Measurements from ENCODE around the gene BPIFB4.

Gene BPIFB4

DNA sequence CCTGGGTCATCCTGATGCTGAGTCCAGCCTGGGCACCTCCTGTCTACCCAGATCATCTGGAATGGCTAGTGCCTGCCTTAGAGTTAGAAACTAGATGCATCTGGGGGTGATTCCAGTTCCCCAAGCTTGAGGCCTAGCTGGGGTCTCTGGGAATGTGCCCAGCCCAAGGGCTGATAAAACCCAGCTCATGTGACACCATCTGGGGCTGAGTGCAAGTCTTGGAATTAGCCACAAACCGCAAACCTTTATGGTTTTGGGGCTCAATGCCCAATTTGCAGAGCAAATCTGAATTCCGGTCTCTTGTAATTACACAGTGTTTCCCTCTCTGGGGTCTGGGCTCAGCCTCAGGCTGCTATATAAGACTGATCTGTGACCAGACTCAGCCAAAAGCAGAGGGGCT is at the start of gene BPIFB4:
Gene BPIFB4 (plus strand): TSS at position 385 of the 400 bp plus-strand sequence. CDS start 1,884 bp downstream, outside the sequence.
- no peaks in the 10 kb centered on the region for H3K27me3 ChIP-seq (ENCODE audit: control insufficient read depth in 2 of 2, insufficient read depth in 2 of 2, low read length in 2 of 2)
- H3K9me3 ChIP-seq (ENCODE audit: control insufficient read depth in 2 of 2, low read length in 2 of 2): no peaks in the 10 kb centered on the region
- H3K9ac ChIP-seq (ENCODE audit: low read depth in 1 of 2, low read length in 2 of 2): no peak within 1 kb of the TSS
- no peak within 1 kb of the TSS for H3K27ac ChIP-seq (ENCODE audit: low read depth in 2 of 2, low read length in 2 of 2)
- no peak within 1 kb of the TSS for H3K4me3 ChIP-seq (ENCODE audit: low read length in 2 of 2)
- no peaks in the 10 kb centered on the region for H3K4me1 ChIP-seq (ENCODE audit: control insufficient read depth in 2 of 2, insufficient read depth in 2 of 2, low read length in 2 of 2)
- H3K36me3 ChIP-seq (ENCODE audit: control insufficient read depth in 2 of 2, insufficient read depth in 2 of 2, low read length in 2 of 2): no peaks in the 10 kb centered on the region

DNA sequence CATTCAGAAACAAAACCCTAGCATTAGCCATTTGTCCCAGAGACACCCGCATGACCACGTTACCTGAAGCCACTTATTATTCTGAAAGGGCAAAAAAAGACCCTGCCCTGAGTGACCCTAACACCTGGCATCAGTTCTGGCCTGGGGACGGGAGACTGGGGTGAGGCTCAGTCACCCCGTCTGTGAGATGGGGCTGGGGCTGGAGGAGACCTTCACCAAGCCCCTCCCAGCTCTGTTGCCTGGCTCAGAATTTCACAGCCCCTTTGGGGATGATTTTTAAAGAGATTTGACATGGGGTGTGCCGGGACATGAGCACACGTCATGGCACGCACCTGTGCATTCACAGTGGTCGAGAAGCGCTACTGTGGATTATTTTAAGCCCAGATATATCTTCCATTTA is 49.4 kb upstream of the BPIFB4 start:
- Histone ChIP-seq H3K27me3 (ENCODE audit: control insufficient read depth in 2 of 2, insufficient read depth in 2 of 2, low read length in 2 of 2) (no peaks in the 10 kb centered on the region), H3K9ac (ENCODE audit: low read depth in 1 of 2, low read length in 2 of 2) (no peak overlapping the region), H3K36me3 (ENCODE audit: control insufficient read depth in 2 of 2, insufficient read depth in 2 of 2, low read length in 2 of 2) (no peaks in the 10 kb centered on the region), H3K4me3 (ENCODE audit: low read length in 2 of 2) (no peak overlapping the region), H3K4me1 (ENCODE audit: control insufficient read depth in 2 of 2, insufficient read depth in 2 of 2, low read length in 2 of 2) (no peaks in the 10 kb centered on the region), H3K9me3 (ENCODE audit: control insufficient read depth in 2 of 2, low read length in 2 of 2) (no peaks in the 10 kb centered on the region), H3K27ac (ENCODE audit: low read depth in 2 of 2, low read length in 2 of 2) (no peak overlapping the region)

DNA sequence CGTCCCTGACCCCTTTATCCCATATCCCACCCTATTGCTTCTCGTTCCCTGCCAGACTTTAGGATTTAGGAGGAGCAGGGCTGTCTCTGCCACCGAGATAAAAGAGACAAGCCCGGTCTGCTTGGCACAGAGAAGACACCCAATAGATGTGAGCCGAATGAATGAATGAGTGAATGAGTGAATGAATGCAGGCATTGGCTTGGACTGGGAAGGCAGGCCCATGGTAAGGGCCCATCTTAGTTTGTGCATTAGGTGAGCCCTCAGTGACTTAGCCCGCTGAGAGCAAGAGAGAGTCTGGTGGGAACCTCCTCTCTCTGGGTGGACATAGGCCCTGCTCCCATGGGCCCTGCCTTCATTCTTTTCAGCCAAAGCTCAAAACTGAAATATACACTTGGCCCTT is 48.9 kb upstream of the BPIFB4 start:
- Histone ChIP-seq H3K4me1 (ENCODE audit: control insufficient read depth in 2 of 2, insufficient read depth in 2 of 2, low read length in 2 of 2) (no peaks in the 10 kb centered on the region), H3K36me3 (ENCODE audit: control insufficient read depth in 2 of 2, insufficient read depth in 2 of 2, low read length in 2 of 2) (no peaks in the 10 kb centered on the region), H3K4me3 (ENCODE audit: low read length in 2 of 2) (no peak overlapping the region), H3K27me3 (ENCODE audit: control insufficient read depth in 2 of 2, insufficient read depth in 2 of 2, low read length in 2 of 2) (no peaks in the 10 kb centered on the region), H3K27ac (ENCODE audit: low read depth in 2 of 2, low read length in 2 of 2) (no peak overlapping the region), H3K9me3 (ENCODE audit: control insufficient read depth in 2 of 2, low read length in 2 of 2) (no peaks in the 10 kb centered on the region), H3K9ac (ENCODE audit: low read depth in 1 of 2, low read length in 2 of 2) (no peak overlapping the region)

DNA sequence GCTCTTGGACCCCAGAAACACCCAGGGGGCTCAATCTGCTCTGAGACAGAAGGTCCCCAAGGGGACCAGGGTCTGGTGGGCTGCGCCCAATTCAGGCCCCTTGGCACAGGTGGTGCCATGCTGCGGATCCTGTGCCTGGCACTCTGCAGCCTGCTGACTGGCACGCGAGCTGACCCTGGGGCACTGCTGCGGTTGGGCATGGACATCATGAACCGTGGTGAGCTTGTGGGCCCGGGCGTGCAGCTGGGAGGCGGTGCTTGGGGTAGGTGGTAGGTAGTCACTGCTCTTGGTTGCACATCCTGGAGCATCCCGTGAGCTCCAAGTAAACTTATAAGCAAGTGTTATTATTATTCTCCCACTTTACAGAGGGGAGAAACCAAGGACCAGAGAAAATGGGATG is 47.9 kb upstream of the BPIFB4 start, which contains the start of gene BPIFB6:
Gene BPIFB6 (plus strand): TSS at position 118 of the 400 bp plus-strand sequence. CDS start 0 bp downstream, at position 118.
- no peaks in the 10 kb centered on the region for H3K9me3 ChIP-seq (ENCODE audit: control insufficient read depth in 2 of 2, low read length in 2 of 2)
- no peak within 1 kb of the TSS for H3K9ac ChIP-seq (ENCODE audit: low read depth in 1 of 2, low read length in 2 of 2)
- H3K4me3 ChIP-seq (ENCODE audit: low read length in 2 of 2): no peak within 1 kb of the TSS
- no peaks in the 10 kb centered on the region for H3K4me1 ChIP-seq (ENCODE audit: control insufficient read depth in 2 of 2, insufficient read depth in 2 of 2, low read length in 2 of 2)
- no peaks in the 10 kb centered on the region for H3K36me3 ChIP-seq (ENCODE audit: control insufficient read depth in 2 of 2, insufficient read depth in 2 of 2, low read length in 2 of 2)
- H3K27ac ChIP-seq (ENCODE audit: low read depth in 2 of 2, low read length in 2 of 2): no peak within 1 kb of the TSS
- H3K27me3 ChIP-seq (ENCODE audit: control insufficient read depth in 2 of 2, insufficient read depth in 2 of 2, low read length in 2 of 2): no peaks in the 10 kb centered on the region

DNA sequence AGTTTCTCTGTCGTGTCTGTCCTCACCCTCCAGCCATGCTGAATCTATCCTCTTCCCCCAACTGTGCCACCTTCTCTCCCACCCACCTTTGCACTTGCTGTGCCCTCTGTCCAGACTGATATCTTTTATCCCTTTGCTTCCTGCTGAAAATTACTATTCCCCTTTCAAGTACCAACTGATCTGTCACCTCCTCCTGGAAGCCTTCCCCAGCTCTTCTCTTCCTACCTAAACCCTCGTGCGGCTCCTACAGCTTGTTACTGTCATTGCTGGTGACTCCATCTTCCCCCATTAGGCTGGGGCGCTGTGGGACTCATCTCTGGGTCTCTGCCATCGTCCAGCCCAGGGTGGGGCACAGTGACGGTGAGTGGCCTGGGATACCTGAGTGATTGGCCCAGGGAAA is 46.9 kb upstream of the BPIFB4 start:
- Histone ChIP-seq H3K9me3 (ENCODE audit: control insufficient read depth in 2 of 2, low read length in 2 of 2) (no peaks in the 10 kb centered on the region), H3K4me1 (ENCODE audit: control insufficient read depth in 2 of 2, insufficient read depth in 2 of 2, low read length in 2 of 2) (no peaks in the 10 kb centered on the region), H3K36me3 (ENCODE audit: control insufficient read depth in 2 of 2, insufficient read depth in 2 of 2, low read length in 2 of 2) (no peaks in the 10 kb centered on the region), H3K4me3 (ENCODE audit: low read length in 2 of 2) (no peak overlapping the region), H3K27me3 (ENCODE audit: control insufficient read depth in 2 of 2, insufficient read depth in 2 of 2, low read length in 2 of 2) (no peaks in the 10 kb centered on the region), H3K27ac (ENCODE audit: low read depth in 2 of 2, low read length in 2 of 2) (no peak overlapping the region), H3K9ac (ENCODE audit: low read depth in 1 of 2, low read length in 2 of 2) (no peak overlapping the region)

DNA sequence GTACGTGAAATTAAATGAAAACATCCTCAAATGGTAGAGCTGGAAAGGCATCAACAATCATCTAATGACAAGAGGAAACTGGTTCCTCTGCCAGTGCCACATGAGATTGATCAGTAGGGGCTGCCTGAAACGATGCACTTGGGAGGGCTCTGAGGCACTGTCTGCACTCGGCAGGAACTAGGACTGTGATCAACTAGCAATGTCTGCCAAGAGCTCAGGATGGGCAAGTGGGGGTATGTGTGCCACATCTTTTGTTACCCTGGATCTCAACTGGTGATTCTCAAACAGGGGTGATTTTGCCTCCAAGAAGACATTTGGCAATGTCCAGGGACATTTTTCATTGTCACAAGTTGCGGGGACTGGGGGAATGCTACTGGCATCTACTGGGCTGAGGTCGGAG is 46.1 kb upstream of the BPIFB4 start:
- no peaks in the 10 kb centered on the region for H3K4me1 ChIP-seq (ENCODE audit: control insufficient read depth in 2 of 2, insufficient read depth in 2 of 2, low read length in 2 of 2)
- no peaks in the 10 kb centered on the region for H3K36me3 ChIP-seq (ENCODE audit: control insufficient read depth in 2 of 2, insufficient read depth in 2 of 2, low read length in 2 of 2)
- no peak overlapping the region for H3K27ac ChIP-seq (ENCODE audit: low read depth in 2 of 2, low read length in 2 of 2)
- H3K27me3 ChIP-seq (ENCODE audit: control insufficient read depth in 2 of 2, insufficient read depth in 2 of 2, low read length in 2 of 2): no peaks in the 10 kb centered on the region
- H3K4me3 ChIP-seq (ENCODE audit: low read length in 2 of 2): no peak overlapping the region
- H3K9ac ChIP-seq (ENCODE audit: low read depth in 1 of 2, low read length in 2 of 2): no peak overlapping the region
- no peaks in the 10 kb centered on the region for H3K9me3 ChIP-seq (ENCODE audit: control insufficient read depth in 2 of 2, low read length in 2 of 2)

DNA sequence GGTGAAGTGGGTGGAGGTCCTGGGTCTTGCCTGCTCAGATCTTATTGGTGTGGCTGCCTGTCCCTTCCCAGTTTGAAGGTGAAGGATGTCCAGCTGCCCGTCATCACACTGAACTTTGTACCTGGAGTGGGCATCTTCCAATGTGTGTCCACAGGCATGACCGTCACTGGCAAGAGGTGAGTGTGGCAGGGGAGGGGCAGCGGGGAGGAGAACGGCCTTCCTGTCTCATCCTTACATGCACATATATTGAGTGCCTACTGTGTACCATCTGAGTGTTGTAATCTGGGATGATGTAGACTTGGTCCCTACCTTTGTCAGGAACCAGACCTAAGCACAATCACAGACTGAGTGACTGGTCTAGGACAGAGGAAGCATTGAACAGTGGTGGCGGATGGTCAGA is 45.3 kb upstream of the BPIFB4 start:
- Histone ChIP-seq H3K4me3 (ENCODE audit: low read length in 2 of 2) (no peak overlapping the region), H3K9me3 (ENCODE audit: control insufficient read depth in 2 of 2, low read length in 2 of 2) (no peaks in the 10 kb centered on the region), H3K27me3 (ENCODE audit: control insufficient read depth in 2 of 2, insufficient read depth in 2 of 2, low read length in 2 of 2) (no peaks in the 10 kb centered on the region)

DNA sequence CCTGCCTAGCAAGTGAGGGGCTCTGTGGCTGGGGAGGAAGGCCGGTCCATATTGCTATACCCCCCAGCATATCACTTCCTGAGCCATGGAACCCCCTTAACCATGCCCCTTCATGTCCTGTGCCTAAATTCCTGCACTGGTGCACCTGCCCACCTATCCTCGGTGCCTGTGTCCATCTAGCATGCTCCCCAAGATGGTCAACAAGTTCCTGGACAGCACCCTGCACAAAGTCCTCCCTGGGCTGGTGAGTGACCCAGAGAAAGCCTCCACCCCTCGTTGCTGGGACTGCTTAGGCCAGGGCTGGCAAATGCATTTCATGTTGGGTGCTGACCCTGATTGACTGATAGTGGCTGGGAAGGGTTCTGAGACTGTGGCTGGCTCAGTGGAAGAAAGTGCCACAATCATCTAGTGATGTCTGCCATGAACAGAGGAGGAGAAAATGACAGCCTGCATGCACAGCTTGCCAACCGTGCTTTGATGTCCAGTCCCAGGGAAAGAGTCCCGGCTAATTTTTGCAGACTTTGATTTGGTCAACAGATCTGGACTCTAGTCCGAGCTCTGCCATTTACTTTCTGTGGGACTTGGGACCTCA is 44.4 kb upstream of the BPIFB4 start:
- Histone ChIP-seq H3K4me1 (ENCODE audit: control insufficient read depth in 2 of 2, insufficient read depth in 2 of 2, low read length in 2 of 2) (no peaks in the 10 kb centered on the region), H3K27ac (ENCODE audit: low read depth in 2 of 2, low read length in 2 of 2) (no peak overlapping the region), H3K27me3 (ENCODE audit: control insufficient read depth in 2 of 2, insufficient read depth in 2 of 2, low read length in 2 of 2) (no peaks in the 10 kb centered on the region), H3K36me3 (ENCODE audit: control insufficient read depth in 2 of 2, insufficient read depth in 2 of 2, low read length in 2 of 2) (no peaks in the 10 kb centered on the region), H3K9me3 (ENCODE audit: control insufficient read depth in 2 of 2, low read length in 2 of 2) (no peaks in the 10 kb centered on the region), H3K9ac (ENCODE audit: low read depth in 1 of 2, low read length in 2 of 2) (no peak overlapping the region), H3K4me3 (ENCODE audit: low read length in 2 of 2) (no peak overlapping the region)

More for the DNA sequence above, 45.3 kb upstream of the BPIFB4 start:
- no peaks in the 10 kb centered on the region for H3K4me1 ChIP-seq (ENCODE audit: control insufficient read depth in 2 of 2, insufficient read depth in 2 of 2, low read length in 2 of 2)
- H3K9ac ChIP-seq (ENCODE audit: low read depth in 1 of 2, low read length in 2 of 2): no peak overlapping the region
- H3K27ac ChIP-seq (ENCODE audit: low read depth in 2 of 2, low read length in 2 of 2): no peak overlapping the region
- H3K36me3 ChIP-seq (ENCODE audit: control insufficient read depth in 2 of 2, insufficient read depth in 2 of 2, low read length in 2 of 2): no peaks in the 10 kb centered on the region

DNA sequence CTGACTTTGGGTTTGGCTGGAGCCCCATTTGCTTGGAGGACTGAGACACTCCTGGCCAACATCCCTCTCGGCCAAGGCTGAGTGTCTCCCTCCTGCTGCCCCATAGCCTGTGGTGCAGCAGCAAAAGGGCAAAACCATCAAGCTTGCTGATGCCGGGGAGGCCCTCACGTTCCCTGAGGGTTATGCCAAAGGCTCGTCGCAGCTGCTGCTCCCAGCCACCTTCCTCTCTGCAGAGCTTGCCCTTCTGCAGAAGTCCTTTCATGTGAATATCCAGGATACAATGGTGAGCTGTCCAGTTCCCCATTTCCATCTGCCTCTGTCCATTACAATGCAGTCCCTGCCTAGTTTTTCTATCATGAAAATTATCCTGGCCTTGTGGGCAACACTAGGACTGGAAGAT is 42.0 kb upstream of the BPIFB4 start:
- Histone ChIP-seq H3K4me3 (ENCODE audit: low read length in 2 of 2) (no peak overlapping the region), H3K36me3 (ENCODE audit: control insufficient read depth in 2 of 2, insufficient read depth in 2 of 2, low read length in 2 of 2) (no peaks in the 10 kb centered on the region), H3K27ac (ENCODE audit: low read depth in 2 of 2, low read length in 2 of 2) (no peak overlapping the region), H3K9me3 (ENCODE audit: control insufficient read depth in 2 of 2, low read length in 2 of 2) (no peaks in the 10 kb centered on the region), H3K9ac (ENCODE audit: low read depth in 1 of 2, low read length in 2 of 2) (no peak overlapping the region), H3K27me3 (ENCODE audit: control insufficient read depth in 2 of 2, insufficient read depth in 2 of 2, low read length in 2 of 2) (no peaks in the 10 kb centered on the region), H3K4me1 (ENCODE audit: control insufficient read depth in 2 of 2, insufficient read depth in 2 of 2, low read length in 2 of 2) (no peaks in the 10 kb centered on the region)

DNA sequence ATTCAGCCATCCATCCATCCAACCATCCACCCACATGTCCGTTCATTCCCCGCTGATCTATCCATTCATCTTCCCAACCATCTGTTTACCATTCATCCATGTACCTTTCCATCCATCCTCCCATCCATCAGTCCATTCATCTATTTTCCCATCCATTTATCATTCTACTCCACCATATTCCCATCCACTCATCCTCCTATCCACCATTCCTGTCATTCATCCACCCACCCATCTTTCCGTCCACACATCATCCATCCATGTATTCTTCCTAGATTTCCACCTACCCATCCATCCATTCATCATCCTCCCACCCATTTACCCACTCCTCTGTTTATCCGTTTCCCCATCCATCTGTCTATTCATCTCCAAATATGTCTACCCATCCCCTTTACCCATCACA is 41.2 kb upstream of the BPIFB4 start:
- H3K4me3 ChIP-seq (ENCODE audit: low read length in 2 of 2): no peak overlapping the region
- H3K36me3 ChIP-seq (ENCODE audit: control insufficient read depth in 2 of 2, insufficient read depth in 2 of 2, low read length in 2 of 2): no peaks in the 10 kb centered on the region
- no peak overlapping the region for H3K27ac ChIP-seq (ENCODE audit: low read depth in 2 of 2, low read length in 2 of 2)
- H3K4me1 ChIP-seq (ENCODE audit: control insufficient read depth in 2 of 2, insufficient read depth in 2 of 2, low read length in 2 of 2): no peaks in the 10 kb centered on the region
- no peaks in the 10 kb centered on the region for H3K9me3 ChIP-seq (ENCODE audit: control insufficient read depth in 2 of 2, low read length in 2 of 2)
- H3K9ac ChIP-seq (ENCODE audit: low read depth in 1 of 2, low read length in 2 of 2): no peak overlapping the region
- no peaks in the 10 kb centered on the region for H3K27me3 ChIP-seq (ENCODE audit: control insufficient read depth in 2 of 2, insufficient read depth in 2 of 2, low read length in 2 of 2)

DNA sequence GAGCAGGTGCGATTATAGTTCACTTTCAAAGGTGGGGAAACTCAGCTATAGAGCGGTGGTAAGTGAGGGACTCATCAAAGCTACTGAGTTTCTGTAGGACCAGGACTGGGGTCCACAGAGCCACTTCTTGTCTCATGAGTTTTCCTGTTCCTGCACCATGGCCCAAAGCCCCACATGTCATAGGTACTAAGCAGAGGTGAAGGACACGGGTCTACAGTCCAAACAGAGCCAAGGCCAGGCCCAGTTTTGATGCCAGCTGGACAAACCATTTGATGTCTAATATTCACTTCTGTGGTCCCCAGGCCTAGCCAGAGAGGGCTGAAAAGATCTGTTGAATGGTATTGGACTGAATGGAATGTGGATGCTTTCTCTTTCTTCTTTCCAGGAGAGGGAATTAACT is 37.0 kb upstream of the BPIFB4 start:
- Histone ChIP-seq H3K27me3 (ENCODE audit: control insufficient read depth in 2 of 2, insufficient read depth in 2 of 2, low read length in 2 of 2) (no peaks in the 10 kb centered on the region), H3K27ac (ENCODE audit: low read depth in 2 of 2, low read length in 2 of 2) (no peak overlapping the region), H3K4me1 (ENCODE audit: control insufficient read depth in 2 of 2, insufficient read depth in 2 of 2, low read length in 2 of 2) (no peaks in the 10 kb centered on the region), H3K36me3 (ENCODE audit: control insufficient read depth in 2 of 2, insufficient read depth in 2 of 2, low read length in 2 of 2) (no peaks in the 10 kb centered on the region), H3K9ac (ENCODE audit: low read depth in 1 of 2, low read length in 2 of 2) (no peak overlapping the region), H3K4me3 (ENCODE audit: low read length in 2 of 2) (no peak overlapping the region), H3K9me3 (ENCODE audit: control insufficient read depth in 2 of 2, low read length in 2 of 2) (no peaks in the 10 kb centered on the region)
